Head of caudate nucleus (tissue), 42 donors: ENCODE results near the gene CLEC1B.
"Not testable (repeated sequence)": the region's sequence is repeated elsewhere in the genome, so short reads cannot be mapped to it uniquely, and the experiment has no call there.

Experiments used
- DNase-seq, 42 donors: peaks; one replicate each; pipeline versions ENCODE4 v3.0.0 to v3.0.0-alpha.2; 2020 to 2021; ENCODE audit warnings: mixed read lengths in 7 of 42
- intact Hi-C: fragments of 100-400 bp; cut with DNase I; formaldehyde crosslinking; loops from one replicate; pipeline ENCODE4 v1.15.0; 2022

The CLEC1B gene

GRCh38 chr12:9977916-9978315, 21.0 kb downstream of the CLEC1B start:
- DNase-seq, result no peak
- intact Hi-C loops, result no loop called here

- DNase-seq, intact Hi-C loops: not testable (repeated sequence)
These were observed 22.3 kb downstream of the CLEC1B start for GRCh38 chr12:9976626-9977025.

GRCh38 chr12:9975614-9976013, 23.3 kb downstream of the CLEC1B start:
- DNase-seq, result no peak
- intact Hi-C loops, result no loop called here

GRCh38 chr12:9974731-9975130, 24.2 kb downstream of the CLEC1B start:
- DNase-seq, intact Hi-C loops: not testable (repeated sequence)

GRCh38 chr12:9973949-9974348, 25.0 kb downstream of the CLEC1B start:
- DNase-seq, result no peak
- intact Hi-C loops, result no loop called here

- intact Hi-C loops, result no loop called here
These were observed 27.7 kb downstream of the CLEC1B start, which contains the start of gene CLEC12A for GRCh38 chr12:9971181-9971580. TSS of gene CLEC12A (plus strand) at chr12:9971409. CDS start at chr12:9971597, 188 bp downstream.

GRCh38 chr12:9969673-9970072, 29.2 kb downstream of the CLEC1B start:
- DNase-seq, result no peak
- intact Hi-C loops, result no loop called here

More at GRCh38 chr12:9971181-9971580, 27.7 kb downstream of the CLEC1B start, which contains the start of gene CLEC12A:
- no peak for DNase-seq

- intact Hi-C loops, result no loop called here
- DNase-seq, result no peak
These were observed 37.0 kb downstream of the CLEC1B start for GRCh38 chr12:9961901-9962300.

- DNase-seq, result no peak
These were observed 37.8 kb downstream of the CLEC1B start for GRCh38 chr12:9961106-9961505.

GRCh38 chr12:9960590-9960989, 38.3 kb downstream of the CLEC1B start:
- DNase-seq, result no peak
- intact Hi-C loops, result no loop called here

More at GRCh38 chr12:9961106-9961505, 37.8 kb downstream of the CLEC1B start:
- intact Hi-C loops, result no loop called here

- intact Hi-C loops, result no loop called here
- no peak for DNase-seq
These were observed 41.1 kb downstream of the CLEC1B start for GRCh38 chr12:9957834-9958233.

- DNase-seq, intact Hi-C loops: not testable (repeated sequence)
These were observed 45.8 kb downstream of the CLEC1B start for GRCh38 chr12:9952954-9953729.

- DNase-seq, result no peak
- intact Hi-C loops, result no loop called here
These were observed 47.8 kb downstream of the CLEC1B start for GRCh38 chr12:9951026-9951675.

GRCh38 chr12:9948606-9949296, 50.2 kb downstream of the CLEC1B start:
- intact Hi-C loops, result no loop called here
- DNase-seq, result no peak

- intact Hi-C loops, result no loop called here
- no peak for DNase-seq
These were observed 51.2 kb downstream of the CLEC1B start for GRCh38 chr12:9947674-9948073.

GRCh38 chr12:9944391-9944790, 54.5 kb downstream of the CLEC1B start:
- DNase-seq, result no peak
- intact Hi-C loops, result no loop called here

- intact Hi-C loops, result no loop called here
- DNase-seq, result peak in 17 of 42 donors; percentile 3 to 75 (median 30)
These were observed 55.7 kb downstream of the CLEC1B start for GRCh38 chr12:9943240-9943639.
